HepG2 (cell line): ENCODE results near the gene LAMA1.

Experiments used
- ARNT ChIP-seq: fragments of 450-650 bp; IDR thresholded peaks from 2 replicates; pipeline ENCODE4 v1.6.1; 2017
- DPF2 ChIP-seq: sonication (generic); formaldehyde crosslinking; IDR thresholded peaks from 2 replicates; pipeline ENCODE4 v1.4.0; 2020; ENCODE audit warnings: mild to moderate bottlenecking, low read depth, missing genetic modification reagents, borderline replicate concordance
- HCFC1 ChIP-seq: fragments of 150-350 bp; IDR thresholded peaks from 2 replicates; pipeline ENCODE4 v1.6.1; 2014; ENCODE audit warnings: low read depth, low read length
- MXI1 ChIP-seq: IDR thresholded peaks from 3 replicates; pipeline ENCODE4 v1.6.1; 2012; ENCODE audit warnings: low read depth, low read length, inconsistent platforms, borderline replicate concordance
- PCBP1 ChIP-seq: fragments of 200-400 bp; formaldehyde crosslinking; IDR thresholded peaks from 2 replicates; pipeline ENCODE4 v1.6.1; 2017; ENCODE audit warnings: mild to moderate bottlenecking, low read depth, low read length, borderline replicate concordance
- POLR2A ChIP-seq, 2 experiments: IDR thresholded peaks; 2 replicates each; pipeline ENCODE4 v1.6.1; 2011; ENCODE audit warnings: low read depth in 2 of 2, low read length in 2 of 2, mild to moderate bottlenecking in 1 of 2, moderate library complexity in 1 of 2; ENCODE audit not compliant: insufficient read depth in 1 of 2
- TRIM24 ChIP-seq: sonication (generic); formaldehyde crosslinking; IDR thresholded peaks from 2 replicates; pipeline ENCODE4 v1.8.0; 2022; ENCODE audit warnings: mild to moderate bottlenecking, missing genetic modification reagents
- ZNF317 ChIP-seq: sonication (generic); formaldehyde crosslinking; IDR thresholded peaks from 2 replicates; pipeline ENCODE4 v1.5.0; 2020; ENCODE audit warnings: mild to moderate bottlenecking, missing genetic modification reagents
- ZNF737 ChIP-seq: sonication (generic); formaldehyde crosslinking; IDR thresholded peaks from 2 replicates; pipeline ENCODE4 v1.5.0; 2020; ENCODE audit warnings: missing genetic modification reagents, mild to moderate bottlenecking, borderline replicate concordance
- ZNF777 ChIP-seq: sonication (generic); formaldehyde crosslinking; IDR thresholded peaks from 2 replicates; pipeline ENCODE4 v1.4.0; 2020; ENCODE audit warnings: missing genetic modification reagents
- TF ChIP-seq, protein P1 (sequence below): sonication (generic); formaldehyde crosslinking; IDR thresholded peaks from 2 replicates; pipeline ENCODE4 v1.5.0; 2020; ENCODE audit warnings: mild to moderate bottlenecking, missing genetic modification reagents, moderate library complexity

- TF ChIP-seq, protein P1, sequence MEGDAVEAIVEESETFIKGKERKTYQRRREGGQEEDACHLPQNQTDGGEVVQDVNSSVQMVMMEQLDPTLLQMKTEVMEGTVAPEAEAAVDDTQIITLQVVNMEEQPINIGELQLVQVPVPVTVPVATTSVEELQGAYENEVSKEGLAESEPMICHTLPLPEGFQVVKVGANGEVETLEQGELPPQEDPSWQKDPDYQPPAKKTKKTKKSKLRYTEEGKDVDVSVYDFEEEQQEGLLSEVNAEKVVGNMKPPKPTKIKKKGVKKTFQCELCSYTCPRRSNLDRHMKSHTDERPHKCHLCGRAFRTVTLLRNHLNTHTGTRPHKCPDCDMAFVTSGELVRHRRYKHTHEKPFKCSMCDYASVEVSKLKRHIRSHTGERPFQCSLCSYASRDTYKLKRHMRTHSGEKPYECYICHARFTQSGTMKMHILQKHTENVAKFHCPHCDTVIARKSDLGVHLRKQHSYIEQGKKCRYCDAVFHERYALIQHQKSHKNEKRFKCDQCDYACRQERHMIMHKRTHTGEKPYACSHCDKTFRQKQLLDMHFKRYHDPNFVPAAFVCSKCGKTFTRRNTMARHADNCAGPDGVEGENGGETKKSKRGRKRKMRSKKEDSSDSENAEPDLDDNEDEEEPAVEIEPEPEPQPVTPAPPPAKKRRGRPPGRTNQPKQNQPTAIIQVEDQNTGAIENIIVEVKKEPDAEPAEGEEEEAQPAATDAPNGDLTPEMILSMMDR = no peak
- TF ChIP-seq ZNF777 (CRISPR knock-in tag) (no peak), POLR2A (IDR thresholded peaks at IDR 0.05; ENCODE audit: insufficient read depth in 1 of 2, low read depth in 2 of 2, low read length in 2 of 2) (no peak), HCFC1 (no peak), DPF2 (CRISPR knock-in tag) (no peak), TRIM24 (CRISPR knock-in tag) (no peak), ZNF317 (CRISPR knock-in tag) (no peak), PCBP1 (no peak), ARNT (no peak), ZNF737 (CRISPR knock-in tag) (no peak), MXI1 (no peak)
These were observed 4.7 kb downstream of the LAMA1 start for GRCh38 chr18:7112936-7113335.
